Neuronal stem cell (in vitro differentiated cells): ENCODE measurements around the gene GJD2.

ENCODE experiments used
- DNase-seq: peaks from one replicate; pipeline ENCODE4 v3.0.0-alpha.2; 2013; ENCODE audit warnings: low spot score
- H2AFZ ChIP-seq: one replicate; pipeline ENCODE4 v1.6.1; 2013; ENCODE audit warnings: mild to moderate bottlenecking, low read length, inconsistent platforms
- H2AK5ac ChIP-seq: 2 replicates; pipeline ENCODE4 v1.6.1; 2013; ENCODE audit warnings: low read depth, mild to moderate bottlenecking, inconsistent platforms, low read length, moderate library complexity, mixed read lengths
- H2BK120ac ChIP-seq: 2 replicates; pipeline ENCODE4 v1.6.1; 2013; ENCODE audit warnings: low read depth, mild to moderate bottlenecking, inconsistent platforms, low read length, moderate library complexity, mixed read lengths
- H2BK12ac ChIP-seq: one replicate; pipeline ENCODE4 v1.6.1; 2013; ENCODE audit warnings: low read length, inconsistent platforms
- H2BK15ac ChIP-seq: 2 replicates; pipeline ENCODE4 v1.6.1; 2013; ENCODE audit warnings: mild to moderate bottlenecking, low read length, inconsistent platforms, mixed read lengths
- H2BK5ac ChIP-seq: one replicate; pipeline ENCODE4 v1.6.1; 2013; ENCODE audit warnings: inconsistent platforms, mild to moderate bottlenecking, low read length, moderate library complexity
- H3K14ac ChIP-seq: one replicate; pipeline ENCODE4 v1.6.1; 2013; ENCODE audit warnings: low read length, inconsistent platforms
- H3K18ac ChIP-seq: 2 replicates; pipeline ENCODE4 v1.6.1; 2013; ENCODE audit warnings: low read length, inconsistent platforms
- H3K23ac ChIP-seq: 2 replicates; pipeline ENCODE4 v1.6.1; 2013; ENCODE audit warnings: low read depth, mild to moderate bottlenecking, mixed read lengths, low read length, inconsistent platforms; ENCODE audit not compliant: poor library complexity
- H3K27ac ChIP-seq: replicated peaks from 3 replicates; pipeline ENCODE4 v1.5.1; 2013; ENCODE audit warnings: low read length, inconsistent platforms
- H3K27me3 ChIP-seq, 3 experiments: 2 replicates each; pipeline ENCODE4 v1.6.1; 2013; ENCODE audit warnings: low read length in 3 of 3, mild to moderate bottlenecking in 2 of 3, inconsistent platforms in 1 of 3, low read depth in 1 of 3, mixed read lengths in 1 of 3, moderate library complexity in 1 of 3; ENCODE audit not compliant: control insufficient read depth in 3 of 3, insufficient read depth in 3 of 3
- H3K36me3 ChIP-seq, 2 donors: replicated peaks in 1 of 2; 2 replicates each; pipeline ENCODE4 v1.6.1; 2013; ENCODE audit warnings: low read length in 2 of 2; ENCODE audit not compliant: control insufficient read depth in 2 of 2, insufficient read depth in 2 of 2
- H3K4ac ChIP-seq: 2 replicates; pipeline ENCODE4 v1.6.1; 2013; ENCODE audit warnings: inconsistent platforms, mild to moderate bottlenecking, low read length, moderate library complexity
- H3K4me1 ChIP-seq, 2 donors: 1 replicate in 1 of 2; 2 replicates in 1 of 2; pipeline ENCODE4 v1.6.1; 2013; ENCODE audit warnings: low read length in 2 of 2, low read depth in 1 of 2; ENCODE audit not compliant: control insufficient read depth in 2 of 2, insufficient read depth in 1 of 2
- H3K4me2 ChIP-seq: one replicate; pipeline ENCODE4 v1.6.1; 2013; ENCODE audit warnings: mild to moderate bottlenecking, low read length, inconsistent platforms; ENCODE audit not compliant: insufficient read depth, poor library complexity, severe bottlenecking
- H3K4me3 ChIP-seq, 2 donors: 2 replicates each; pipeline ENCODE4 v1.5.1; 2013; ENCODE audit warnings: low read length in 2 of 2, mild to moderate bottlenecking in 2 of 2, inconsistent platforms in 1 of 2, moderate library complexity in 1 of 2
- H3K79me1 ChIP-seq: one replicate; pipeline ENCODE4 v1.6.1; 2013; ENCODE audit warnings: low read depth, mild to moderate bottlenecking, inconsistent platforms, low read length, moderate library complexity
- H3K9ac ChIP-seq: one replicate; pipeline ENCODE4 v1.6.1; 2013; ENCODE audit warnings: mild to moderate bottlenecking, low read depth, low read length, inconsistent platforms; ENCODE audit not compliant: poor library complexity
- H3K9me3 ChIP-seq, 2 donors: replicated peaks in 1 of 2; 2 replicates each; pipeline versions ENCODE3 to v1.6.1; 2013; ENCODE audit warnings: low read length in 2 of 2, mild to moderate bottlenecking in 2 of 2, inconsistent platforms in 1 of 2, low read depth in 1 of 2, mixed read lengths in 1 of 2, moderate library complexity in 1 of 2; ENCODE audit not compliant: control insufficient read depth in 2 of 2, insufficient read depth in 1 of 2
- H4K8ac ChIP-seq: one replicate; pipeline ENCODE4 v1.6.1; 2013; ENCODE audit warnings: low read depth, mild to moderate bottlenecking, inconsistent platforms, low read length, moderate library complexity
- H4K91ac ChIP-seq: one replicate; pipeline ENCODE4 v1.6.1; 2013; ENCODE audit warnings: low read length, low read depth, mild to moderate bottlenecking, inconsistent platforms; ENCODE audit not compliant: poor library complexity
- WGBS, 2 donors: extraction: QIAGEN DNeasy Blood & Tissue Kit; methylation state at CpG; one replicate each; pipeline ENCODE4 v1.1.7; 2013; ENCODE audit warnings: missing lambda C conversion rate in 2 of 2, mixed read lengths in 1 of 2; ENCODE audit not compliant: insufficient read length in 2 of 2, insufficient replicate concordance in 1 of 2; ENCODE audit errors: extremely low coverage in 2 of 2; 5-methylcytosine and 5-hydroxymethylcytosine counted together

The GJD2 gene

GRCh38 chr15:34713635-34714034 is 41.2 kb downstream of the GJD2 start:
- H3K18ac ChIP-seq, result no peak overlapping the region
- no peak overlapping the region for H4K91ac ChIP-seq
- H3K9ac ChIP-seq, result no peak overlapping the region
- no peaks in the 10 kb centered on the region for H3K9me3 ChIP-seq
- H3K23ac ChIP-seq, result no peak overlapping the region
- no CpG with 5 or more reads among the region's 1 CpG for WGBS, 2 donors
- no peak overlapping the region for H2BK120ac ChIP-seq
- no peak for DNase-seq
- H3K4me3 ChIP-seq, result no peak overlapping the region
- H4K8ac ChIP-seq, result no peak overlapping the region
- H2BK15ac ChIP-seq, result no peak overlapping the region
- no peak overlapping the region for H3K14ac ChIP-seq
- no peak overlapping the region for H3K4me2 ChIP-seq
- no peaks in the 10 kb centered on the region for H3K79me1 ChIP-seq
- no peak overlapping the region for H3K4ac ChIP-seq
- no peaks in the 10 kb centered on the region for H3K4me1 ChIP-seq
- H3K27me3 ChIP-seq, result peaks cover 0 to 34% (median 0%) of the 10 kb centered on the region in 3 experiments
- H2AK5ac ChIP-seq, result no peak overlapping the region
- no peak overlapping the region for H3K27ac ChIP-seq
- no peak overlapping the region for H2AFZ ChIP-seq
- no peaks in the 10 kb centered on the region for H3K36me3 ChIP-seq
- no peak overlapping the region for H2BK12ac ChIP-seq
- H2BK5ac ChIP-seq, result no peak overlapping the region

GRCh38 chr15:34709866-34710265 is 44.9 kb downstream of the GJD2 start:
- H3K79me1 ChIP-seq, result no peaks in the 10 kb centered on the region
- no peak overlapping the region for H2AK5ac ChIP-seq
- H3K27ac ChIP-seq, result no peak overlapping the region

GRCh38 chr15:34708422-34708821 is 46.4 kb downstream of the GJD2 start:
- Histone ChIP-seq H4K8ac (no peak overlapping the region), H3K27ac (no peak overlapping the region), H3K27me3 (peaks cover 0 to 12% (median 0%) of the 10 kb centered on the region in 3 experiments), H3K18ac (no peak overlapping the region), H3K79me1 (no peaks in the 10 kb centered on the region), H3K4me3 (no peak overlapping the region), H3K4me1 (no peaks in the 10 kb centered on the region), H3K4ac (no peak overlapping the region), H3K9ac (no peak overlapping the region), H2AK5ac (no peak overlapping the region), H4K91ac (no peak overlapping the region), H3K9me3 (no peaks in the 10 kb centered on the region), H3K23ac (no peak overlapping the region), H2BK15ac (no peak overlapping the region), H3K4me2 (no peak overlapping the region), H3K14ac (no peak overlapping the region), H2AFZ (no peak overlapping the region), H2BK120ac (no peak overlapping the region), H2BK5ac (no peak overlapping the region), H2BK12ac (no peak overlapping the region), H3K36me3 (no peaks in the 10 kb centered on the region)
- DNase-seq, result peak; percentile 55
- no CpG with 5 or more reads among the region's 5 CpGs for WGBS, 2 donors

More at GRCh38 chr15:34709866-34710265, 44.9 kb downstream of the GJD2 start:
- DNase-seq, result no peak
- no peak overlapping the region for H4K8ac ChIP-seq
- no peak overlapping the region for H2BK5ac ChIP-seq
- no peak overlapping the region for H4K91ac ChIP-seq
- no peak overlapping the region for H2BK12ac ChIP-seq
- no peak overlapping the region for H3K4ac ChIP-seq
- no peak overlapping the region for H3K14ac ChIP-seq
- H3K18ac ChIP-seq, result no peak overlapping the region
- H3K27me3 ChIP-seq, result peaks cover 0 to 18% (median 0%) of the 10 kb centered on the region in 3 experiments
- H3K4me3 ChIP-seq, result no peak overlapping the region
- H3K23ac ChIP-seq, result no peak overlapping the region
- H2AFZ ChIP-seq, result no peak overlapping the region
- no CpG with 5 or more reads among the region's 7 CpGs for WGBS, 2 donors
- no peaks in the 10 kb centered on the region for H3K36me3 ChIP-seq
- no peak overlapping the region for H3K9ac ChIP-seq
- no peak overlapping the region for H2BK15ac ChIP-seq
- no peak overlapping the region for H3K4me2 ChIP-seq
- H2BK120ac ChIP-seq, result no peak overlapping the region
- no peaks in the 10 kb centered on the region for H3K4me1 ChIP-seq
- H3K9me3 ChIP-seq, result no peaks in the 10 kb centered on the region

GRCh38 chr15:34701536-34701935 is 53.3 kb downstream of the GJD2 start:
- H3K14ac ChIP-seq, result no peak overlapping the region
- no peaks in the 10 kb centered on the region for H3K79me1 ChIP-seq
- no peak overlapping the region for H4K8ac ChIP-seq
- DNase-seq, result no peak
- no peak overlapping the region for H3K27ac ChIP-seq
- H2BK12ac ChIP-seq, result no peak overlapping the region
- no peak overlapping the region for H2AFZ ChIP-seq
- no peak overlapping the region for H3K18ac ChIP-seq
- no peaks in the 10 kb centered on the region for H3K9me3 ChIP-seq
- peaks cover 0 to 5% of the 10 kb centered on the region in 2 donors for H3K4me1 ChIP-seq
- no peak overlapping the region for H3K4me3 ChIP-seq
- no peak overlapping the region for H4K91ac ChIP-seq
- H3K4ac ChIP-seq, result no peak overlapping the region
- no peaks in the 10 kb centered on the region for H3K27me3 ChIP-seq
- H3K23ac ChIP-seq, result no peak overlapping the region
- peak overlapping the region; percentile 24 for H3K9ac ChIP-seq
- no CpG with 5 or more reads among the region's 2 CpGs for WGBS, 2 donors
- H2BK120ac ChIP-seq, result no peak overlapping the region
- peak overlapping the region; percentile 13 for H2BK5ac ChIP-seq
- no peak overlapping the region for H3K4me2 ChIP-seq
- no peak overlapping the region for H2BK15ac ChIP-seq
- H3K36me3 ChIP-seq, result no peaks in the 10 kb centered on the region
- no peak overlapping the region for H2AK5ac ChIP-seq
